Activated T-helper 1 cell treated with Interleukin-2 at 50 U/mL for 16 hours (primary cell): ENCODE data around the gene KIAA0825.

Experiments
- DNase-seq: peaks from one replicate; pipeline ENCODE4 v3.0.0-alpha.2; 2020; ENCODE audit warnings: low read depth

Gene KIAA0825

GRCh38 chr5:94618493-94619328, at the start of gene KIAA0825, which contains the start of gene SLF1:
Gene KIAA0825, minus strand, starts transcription at chr5:94618604. Its CDS starts 81,478 bp downstream, at chr5:94537126.
Gene SLF1, plus strand, starts transcription at chr5:94618669. Its CDS starts 10,142 bp downstream, at chr5:94628811.
- peak; percentile 75 for DNase-seq

GRCh38 chr5:94667937-94668336, 49.5 kb upstream of the KIAA0825 start:
- no peak for DNase-seq

- DNase-seq = no peak
Observed at GRCh38 chr5:94661086-94661485, 42.7 kb upstream of the KIAA0825 start.

GRCh38 chr5:94660506-94660905, 42.1 kb upstream of the KIAA0825 start:
- no peak for DNase-seq

- DNase-seq = no peak
Observed at GRCh38 chr5:94658272-94658671, 39.9 kb upstream of the KIAA0825 start.

- no peak for DNase-seq
Observed at GRCh38 chr5:94649874-94650273, 31.5 kb upstream of the KIAA0825 start.

- DNase-seq = no peak
Observed at GRCh38 chr5:94646758-94647157, 28.4 kb upstream of the KIAA0825 start.

- DNase-seq = no peak
Observed at GRCh38 chr5:94645053-94645452, 26.6 kb upstream of the KIAA0825 start.

GRCh38 chr5:94640176-94640575, 21.8 kb upstream of the KIAA0825 start:
- no peak for DNase-seq

GRCh38 chr5:94632024-94632423, 13.6 kb upstream of the KIAA0825 start:
- DNase-seq = no peak

GRCh38 chr5:94627191-94627590, 8.8 kb upstream of the KIAA0825 start:
- DNase-seq = no peak

GRCh38 chr5:94623877-94624276, 5.5 kb upstream of the KIAA0825 start:
- DNase-seq = no peak

GRCh38 chr5:94623011-94623410, 4.6 kb upstream of the KIAA0825 start:
- no peak for DNase-seq

GRCh38 chr5:94621763-94622162, 3.4 kb upstream of the KIAA0825 start:
- DNase-seq = no peak

GRCh38 chr5:94620256-94620655, 1.9 kb upstream of the KIAA0825 start:
- no peak for DNase-seq

- no peak for DNase-seq
Observed at GRCh38 chr5:94618029-94618492, 343 bp downstream of the KIAA0825 start.

GRCh38 chr5:94615862-94616261, 2.5 kb downstream of the KIAA0825 start:
- DNase-seq = no peak

GRCh38 chr5:94614156-94614805, 4.1 kb downstream of the KIAA0825 start:
- DNase-seq = no peak

- DNase-seq = no peak
Observed at GRCh38 chr5:94613583-94613982, 4.8 kb downstream of the KIAA0825 start.

- DNase-seq = no peak
Observed at GRCh38 chr5:94595281-94595840, 23.0 kb downstream of the KIAA0825 start.

- no peak for DNase-seq
Observed at GRCh38 chr5:94577466-94578245, 40.7 kb downstream of the KIAA0825 start.

GRCh38 chr5:94575196-94575595, 43.2 kb downstream of the KIAA0825 start:
- DNase-seq = no peak
